WERI-Rb-1 (cell line): ENCODE measurements around the gene ERCC2.

Experiments used
- DNase-seq: peaks from one replicate; pipeline ENCODE4 v3.0.0-alpha.2; 2020
- H3K27ac ChIP-seq: fragments of 250-450 bp; sonication (Bioruptor Pico); 2 replicates; pipeline ENCODE4 v1.5.1; 2020; ENCODE audit warnings: mild to moderate bottlenecking, moderate library complexity
- H3K27me3 ChIP-seq: fragments of 250-450 bp; sonication (Bioruptor Pico); 2 replicates; pipeline ENCODE4 v1.5.1; 2021; ENCODE audit warnings: mild to moderate bottlenecking, low read depth, moderate library complexity; ENCODE audit not compliant: insufficient read depth, severe bottlenecking
- H3K36me3 ChIP-seq: fragments of 250-450 bp; sonication (Bioruptor Pico); 2 replicates; pipeline ENCODE4 v1.5.1; 2020; ENCODE audit warnings: mild to moderate bottlenecking, moderate library complexity
- H3K4me3 ChIP-seq: 2 replicates; pipeline ENCODE4 v1.5.1; 2011; ENCODE audit warnings: low read depth, mild to moderate bottlenecking, control low read depth, low read length
- H3K9me3 ChIP-seq: fragments of 250-450 bp; sonication (Bioruptor Pico); 2 replicates; pipeline ENCODE4 v1.5.1; 2021; ENCODE audit warnings: mild to moderate bottlenecking, moderate library complexity; ENCODE audit not compliant: severe bottlenecking
- TF ChIP-seq, protein P1 (sequence below): IDR thresholded peaks from 2 replicates; pipeline ENCODE4 v1.5.1; 2011; ENCODE audit warnings: low read depth, mild to moderate bottlenecking, control low read depth, inconsistent platforms, low read length

Gene ERCC2

GRCh38 chr19:45351401-45351952 lies 18.9 kb downstream of the ERCC2 start:
- H3K27ac ChIP-seq = 0 out of 2 replicates have a peak overlapping the region, but pooled peaks have one; percentile 8
- peaks cover 57% of the 10 kb centered on the region for H3K36me3 ChIP-seq
- peak; percentile 46 for DNase-seq
- H3K27me3 ChIP-seq = no peaks in the 10 kb centered on the region
- H3K4me3 ChIP-seq = no peak overlapping the region
- H3K9me3 ChIP-seq = no peaks in the 10 kb centered on the region
- TF ChIP-seq, protein P1, sequence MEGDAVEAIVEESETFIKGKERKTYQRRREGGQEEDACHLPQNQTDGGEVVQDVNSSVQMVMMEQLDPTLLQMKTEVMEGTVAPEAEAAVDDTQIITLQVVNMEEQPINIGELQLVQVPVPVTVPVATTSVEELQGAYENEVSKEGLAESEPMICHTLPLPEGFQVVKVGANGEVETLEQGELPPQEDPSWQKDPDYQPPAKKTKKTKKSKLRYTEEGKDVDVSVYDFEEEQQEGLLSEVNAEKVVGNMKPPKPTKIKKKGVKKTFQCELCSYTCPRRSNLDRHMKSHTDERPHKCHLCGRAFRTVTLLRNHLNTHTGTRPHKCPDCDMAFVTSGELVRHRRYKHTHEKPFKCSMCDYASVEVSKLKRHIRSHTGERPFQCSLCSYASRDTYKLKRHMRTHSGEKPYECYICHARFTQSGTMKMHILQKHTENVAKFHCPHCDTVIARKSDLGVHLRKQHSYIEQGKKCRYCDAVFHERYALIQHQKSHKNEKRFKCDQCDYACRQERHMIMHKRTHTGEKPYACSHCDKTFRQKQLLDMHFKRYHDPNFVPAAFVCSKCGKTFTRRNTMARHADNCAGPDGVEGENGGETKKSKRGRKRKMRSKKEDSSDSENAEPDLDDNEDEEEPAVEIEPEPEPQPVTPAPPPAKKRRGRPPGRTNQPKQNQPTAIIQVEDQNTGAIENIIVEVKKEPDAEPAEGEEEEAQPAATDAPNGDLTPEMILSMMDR = no peak

GRCh38 chr19:45350477-45351058 lies 19.8 kb downstream of the ERCC2 start:
- H3K9me3 ChIP-seq = no peaks in the 10 kb centered on the region
- H3K27ac ChIP-seq = no peak overlapping the region
- no peak overlapping the region for H3K4me3 ChIP-seq
- H3K27me3 ChIP-seq = no peaks in the 10 kb centered on the region
- DNase-seq = no peak
- TF ChIP-seq, protein P1 = no peak
- peaks cover 48% of the 10 kb centered on the region for H3K36me3 ChIP-seq

GRCh38 chr19:45349430-45349941 lies 20.9 kb downstream of the ERCC2 start:
- Histone ChIP-seq H3K9me3 (no peaks in the 10 kb centered on the region), H3K27ac (no peak overlapping the region), H3K4me3 (no peak overlapping the region), H3K27me3 (no peaks in the 10 kb centered on the region), H3K36me3 (peaks cover 40% of the 10 kb centered on the region)
- no peak for DNase-seq
- TF ChIP-seq, protein P1 = no peak

DNA sequence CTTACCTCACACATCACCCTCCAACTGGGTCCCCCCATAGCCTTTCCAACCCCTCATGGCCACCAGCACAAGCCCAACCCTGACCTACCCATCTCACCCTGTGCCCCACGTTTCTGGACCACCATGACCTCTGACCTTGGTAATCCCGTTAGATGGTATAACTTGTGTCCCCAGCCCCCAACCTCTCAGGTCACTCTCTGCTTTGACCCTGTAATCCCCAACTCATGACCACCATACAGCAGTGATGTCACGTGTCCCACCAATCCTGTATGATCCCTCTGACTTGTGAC lies 21.3 kb downstream of the ERCC2 start:
- no peak overlapping the region for H3K4me3 ChIP-seq
- H3K27me3 ChIP-seq = no peaks in the 10 kb centered on the region
- H3K9me3 ChIP-seq = no peaks in the 10 kb centered on the region
- H3K27ac ChIP-seq = no peak overlapping the region
- peaks cover 36% of the 10 kb centered on the region for H3K36me3 ChIP-seq
- TF ChIP-seq, protein P1 = no peak
- DNase-seq = no peak

GRCh38 chr19:45348367-45349125 lies 21.8 kb downstream of the ERCC2 start:
- H3K4me3 ChIP-seq = no peak overlapping the region
- H3K36me3 ChIP-seq = peaks cover 31% of the 10 kb centered on the region
- H3K27me3 ChIP-seq = no peaks in the 10 kb centered on the region
- H3K9me3 ChIP-seq = no peaks in the 10 kb centered on the region
- TF ChIP-seq, protein P1 = no peak
- DNase-seq = no peak
- no peak overlapping the region for H3K27ac ChIP-seq
